H1 (cell line): Measurements from ENCODE around the gene EPHA4. TPM values are rescaled to one million over a fixed set of nuclear protein-coding genes. Genes with fewer than 3 reads are reported as not detected.

Source experiments
- KDM1A ChIP-seq: fragments of 200-600, 300-600 bp; sonication (generic); IDR thresholded peaks from 2 replicates; pipeline ENCODE4 v1.7.1; 2016; ENCODE audit warnings: mild to moderate bottlenecking, low read length, borderline replicate concordance
- MAFK ChIP-seq: IDR thresholded peaks from 2 replicates; pipeline ENCODE4 v1.6.1; 2012; ENCODE audit warnings: low read depth, mild to moderate bottlenecking, improper control_type of control experiment, low read length
- POLR2AphosphoS5 ChIP-seq: IDR thresholded peaks from 2 replicates; pipeline ENCODE4 v1.6.1; 2011; ENCODE audit warnings: low read depth, low read length
- TAF1 ChIP-seq: IDR thresholded peaks from 2 replicates; pipeline ENCODE4 v1.6.1; 2011; ENCODE audit warnings: mild to moderate bottlenecking, low read depth, low read length
- TEAD4 ChIP-seq: IDR thresholded peaks from 2 replicates; pipeline ENCODE4 v1.6.1; 2012; ENCODE audit warnings: low read depth, low read length, inconsistent platforms, mixed read lengths
- polyA plus RNA-seq, 7 experiments: library from polyadenylated mRNA; depleted of rRNA in 3 of 7; stranded (reverse) in 5 of 7; unstranded in 2 of 7; fragments of >200 nt in 5 of 7; fragments of 200-250 nt in 2 of 7; gene quantifications; 1 replicate in 5 of 7; 2 replicates in 1 of 7; 4 replicates in 1 of 7; pipeline versions ENCODE4 v1.2.1 to v1.2.3, GENCODE V29; 2011 to 2013; ENCODE audit warnings: missing spikeins in 2 of 7, mixed read lengths in 2 of 7
- total RNA-seq: library from RNA; stranded (reverse); fragmentation: NEBNext Ultra II Directional; extraction: Animal tissue kit (Norgen Biotek cat#: 25700); gene quantifications from 2 replicates; pipeline ENCODE4 v1.2.1, GENCODE V29; 2021
- TF ChIP-seq, protein P1 (sequence below): IDR thresholded peaks from 2 replicates; pipeline ENCODE4 v1.6.1; 2012; ENCODE audit warnings: inconsistent platforms

EPHA4 gene
- total and polyA plus RNA-seq, 2 of the 8 experiments (the other 6 are each of a cell fraction or from before 2014, with no cell fraction given) = 4.3 to 5.7 TPM

DNA sequence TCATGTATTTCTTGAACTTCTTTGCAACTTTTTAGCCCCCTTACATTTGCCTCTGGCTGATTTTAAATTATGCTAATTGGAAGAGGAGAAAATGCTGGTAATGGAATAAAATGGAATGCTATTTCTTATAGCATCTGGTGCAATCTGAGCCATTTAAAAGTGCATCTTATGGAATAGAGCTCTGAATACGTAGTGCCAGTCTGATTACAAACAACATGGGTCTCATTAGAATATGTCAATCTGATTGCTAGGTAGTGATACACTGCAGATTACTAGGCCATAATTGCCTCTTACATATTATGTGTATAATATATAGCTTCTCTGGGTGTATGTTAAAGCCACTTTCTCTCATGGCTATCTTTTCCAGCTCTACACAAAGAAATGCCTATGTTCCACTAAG lies 159.1 kb downstream of the EPHA4 start (continued):
- TF ChIP-seq, protein P1, sequence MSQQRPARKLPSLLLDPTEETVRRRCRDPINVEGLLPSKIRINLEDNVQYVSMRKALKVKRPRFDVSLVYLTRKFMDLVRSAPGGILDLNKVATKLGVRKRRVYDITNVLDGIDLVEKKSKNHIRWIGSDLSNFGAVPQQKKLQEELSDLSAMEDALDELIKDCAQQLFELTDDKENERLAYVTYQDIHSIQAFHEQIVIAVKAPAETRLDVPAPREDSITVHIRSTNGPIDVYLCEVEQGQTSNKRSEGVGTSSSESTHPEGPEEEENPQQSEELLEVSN = no peak
- TF ChIP-seq KDM1A = no peak
- no peak for TF ChIP-seq TAF1
- no peak for TF ChIP-seq MAFK
- TF ChIP-seq POLR2AphosphoS5 = no peak
- no peak for TF ChIP-seq TEAD4
- TF ChIP-seq, all 59 proteins: peak for 0
